OCI-LY1 (cell line): Measurements from ENCODE around the gene TARS1.

Experiments used
- H2AFZ ChIP-seq: fragments of 200-600 bp; sonication (generic), shearing (Covaris generic); 2 replicates; pipeline ENCODE4 v1.6.0; 2014; ENCODE audit warnings: antibody characterized with exemption, mild to moderate bottlenecking, low read length
- H3F3A ChIP-seq: fragments of 200-600 bp; sonication (generic), shearing (Covaris generic); 2 replicates; pipeline ENCODE4 v1.6.0; 2014; ENCODE audit warnings: mild to moderate bottlenecking, antibody characterized with exemption, low read length, moderate library complexity; ENCODE audit not compliant: insufficient read depth
- H3K27ac ChIP-seq: fragments of 200-600 bp; sonication (generic); 2 replicates; pipeline ENCODE4 v1.5.1; 2014; ENCODE audit warnings: low read length, mixed run types, mild to moderate bottlenecking, low read depth; ENCODE audit not compliant: poor library complexity, severe bottlenecking
- H3K27me3 ChIP-seq: fragments of 200-600 bp; sonication (generic); 2 replicates; pipeline ENCODE4 v1.6.0; 2014; ENCODE audit warnings: antibody characterized with exemption, mild to moderate bottlenecking, low read length, moderate library complexity; ENCODE audit not compliant: insufficient read depth
- H3K36me3 ChIP-seq: fragments of 200-600 bp; sonication (generic); 2 replicates; pipeline ENCODE4 v1.6.1; 2014; ENCODE audit warnings: mild to moderate bottlenecking, antibody characterized with exemption, low read length, moderate library complexity, mixed read lengths; ENCODE audit not compliant: insufficient read depth
- H3K4me1 ChIP-seq: fragments of 200-600 bp; sonication (generic); 2 replicates; pipeline ENCODE4 v1.5.1; 2014; ENCODE audit warnings: mild to moderate bottlenecking, low read length, moderate library complexity; ENCODE audit not compliant: insufficient read depth, severe bottlenecking
- H3K4me2 ChIP-seq: fragments of 200-600 bp; sonication (generic), shearing (Covaris generic); 2 replicates; pipeline ENCODE4 v1.6.1; 2014; ENCODE audit warnings: low read length
- H3K4me3 ChIP-seq: fragments of 200-600 bp; sonication (generic); 2 replicates; pipeline ENCODE4 v1.5.1; 2014; ENCODE audit warnings: low read length, low read depth, mild to moderate bottlenecking, mixed read lengths; ENCODE audit not compliant: poor library complexity, severe bottlenecking
- H3K79me2 ChIP-seq: fragments of 200-600 bp; shearing (Covaris generic); 2 replicates; pipeline ENCODE4 v1.6.1; 2016; ENCODE audit warnings: mixed run types, low read length, mixed read lengths; ENCODE audit not compliant: insufficient read depth
- H3K9ac ChIP-seq: fragments of 200-600 bp; sonication (generic), shearing (Covaris generic); 2 replicates; pipeline ENCODE4 v1.6.1; 2014; ENCODE audit warnings: mild to moderate bottlenecking, low read length, mixed read lengths
- H3K9me2 ChIP-seq: fragments of 200-600 bp; sonication (generic), shearing (Covaris generic); 2 replicates; pipeline ENCODE4 v1.6.1; 2014; ENCODE audit warnings: low read depth, mild to moderate bottlenecking, low read length, mixed read lengths
- H3K9me3 ChIP-seq: fragments of 200-600 bp; shearing (Covaris generic); 2 replicates; pipeline ENCODE4 v1.6.1; 2014; ENCODE audit warnings: low read length, mixed read lengths
- H4K20me1 ChIP-seq: fragments of 200-600 bp; sonication (generic), shearing (Covaris generic); 2 replicates; pipeline ENCODE4 v1.6.0; 2016; ENCODE audit warnings: mild to moderate bottlenecking, low read length; ENCODE audit not compliant: insufficient read depth
- CTCF ChIP-seq: fragments of 200-600 bp; sonication (generic), shearing (Covaris generic); IDR thresholded peaks from 2 replicates; pipeline ENCODE4 v1.5.1; 2017; ENCODE audit warnings: mild to moderate bottlenecking, antibody characterized with exemption, low read length, moderate library complexity, mixed read lengths
- EZH2 ChIP-seq: fragments of 200-600 bp; sonication (generic), shearing (Covaris generic); IDR thresholded peaks from 2 replicates; pipeline ENCODE4 v1.8.0; 2017; ENCODE audit warnings: borderline replicate concordance, mixed run types, mild to moderate bottlenecking, antibody characterized with exemption, low read length, moderate library complexity, mixed read lengths

Gene TARS1

DNA sequence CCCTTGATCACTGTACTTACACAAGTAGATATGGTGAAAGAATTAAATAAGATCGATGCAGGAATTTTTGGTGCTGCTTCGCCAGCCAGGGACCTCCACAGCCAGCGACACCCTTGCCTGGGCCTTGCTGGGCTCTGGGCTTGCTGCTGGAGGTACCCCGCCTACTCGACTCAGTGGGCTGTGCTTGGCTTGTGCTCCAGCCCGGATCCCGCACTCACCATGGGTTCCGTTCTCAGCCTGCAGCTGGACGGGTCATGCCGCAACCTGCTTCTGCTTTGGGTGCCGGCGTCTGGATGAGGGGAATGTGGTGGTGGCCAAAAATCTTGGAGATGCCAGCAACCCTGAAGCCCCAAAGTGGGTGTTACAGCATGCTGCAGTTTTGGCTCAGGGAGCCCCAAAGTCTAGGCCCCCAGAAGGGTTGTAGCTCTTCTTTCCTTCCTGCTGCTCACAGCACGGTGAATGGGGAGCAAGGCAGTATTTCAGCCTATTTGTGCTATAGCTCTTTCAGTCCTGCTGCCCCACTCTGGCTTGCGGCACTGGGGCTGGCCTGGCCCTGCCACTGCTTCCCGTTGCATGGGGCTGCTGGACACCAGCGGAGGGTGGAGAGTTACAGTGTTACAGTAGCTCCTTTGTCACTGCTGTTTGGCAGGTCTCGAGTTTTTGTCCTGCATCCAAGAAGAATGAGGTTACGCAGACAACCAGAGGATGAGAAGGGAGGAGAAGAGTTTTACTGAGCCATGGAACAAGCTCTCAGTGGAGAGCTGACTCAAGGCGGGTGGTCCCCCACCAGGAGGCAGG, 48.0 kb downstream of the TARS1 start:
- no peaks in the 10 kb centered on the region for H3K4me1 ChIP-seq
- no peaks in the 10 kb centered on the region for H3F3A ChIP-seq
- no peaks in the 10 kb centered on the region for H3K9me3 ChIP-seq
- H3K4me2 ChIP-seq = no peak overlapping the region
- H3K79me2 ChIP-seq = no peaks in the 10 kb centered on the region
- no peak overlapping the region for H2AFZ ChIP-seq
- TF ChIP-seq EZH2 (no peak), CTCF (no peak)
- H3K36me3 ChIP-seq = no peaks in the 10 kb centered on the region
- no peak overlapping the region for H3K4me3 ChIP-seq
- H3K9me2 ChIP-seq = no peaks in the 10 kb centered on the region
- no peaks in the 10 kb centered on the region for H4K20me1 ChIP-seq
- no peak overlapping the region for H3K9ac ChIP-seq
- H3K27me3 ChIP-seq = no peaks in the 10 kb centered on the region
- H3K27ac ChIP-seq = no peak overlapping the region

DNA sequence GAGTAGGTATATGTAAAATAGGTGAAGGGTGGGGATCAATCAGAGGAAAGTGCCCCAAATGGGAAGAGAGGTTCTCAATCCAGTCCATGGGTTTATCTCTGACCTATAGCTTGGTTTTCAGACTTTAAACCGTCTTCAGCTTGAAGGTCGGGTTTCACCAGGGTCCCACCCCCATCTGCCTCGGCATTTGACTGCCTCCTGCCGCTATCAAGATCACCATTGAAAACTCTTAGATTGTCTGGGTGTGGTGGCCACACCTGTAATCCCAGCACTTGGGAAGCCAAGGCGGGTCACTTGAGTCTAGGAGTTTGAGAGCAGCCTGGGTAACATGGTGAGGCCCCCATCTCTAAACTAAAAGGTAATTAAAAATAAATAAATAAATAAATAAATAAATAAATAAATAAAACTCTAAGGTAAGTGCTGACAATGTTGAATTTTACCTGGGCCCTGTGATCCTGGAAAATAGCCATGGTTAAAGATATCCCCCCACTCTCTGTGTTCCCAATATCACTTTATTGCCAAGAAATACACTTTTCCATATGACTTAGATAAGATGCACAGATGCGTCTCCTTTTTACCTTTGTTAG, 48.8 kb downstream of the TARS1 start:
- no peaks in the 10 kb centered on the region for H3K27me3 ChIP-seq
- H4K20me1 ChIP-seq = no peaks in the 10 kb centered on the region
- no peak for TF ChIP-seq EZH2
- TF ChIP-seq CTCF = no peak
- no peaks in the 10 kb centered on the region for H3K79me2 ChIP-seq
- no peaks in the 10 kb centered on the region for H3K36me3 ChIP-seq
- H3K4me3 ChIP-seq = no peak overlapping the region
- H2AFZ ChIP-seq = no peak overlapping the region
- no peaks in the 10 kb centered on the region for H3K9me2 ChIP-seq
- no peaks in the 10 kb centered on the region for H3F3A ChIP-seq
- H3K4me1 ChIP-seq = no peaks in the 10 kb centered on the region
- H3K27ac ChIP-seq = no peak overlapping the region
- no peak overlapping the region for H3K4me2 ChIP-seq
- H3K9me3 ChIP-seq = no peaks in the 10 kb centered on the region
- H3K9ac ChIP-seq = no peak overlapping the region

- Histone ChIP-seq H2AFZ (no peak overlapping the region), H4K20me1 (no peaks in the 10 kb centered on the region), H3K4me3 (no peak overlapping the region), H3K27ac (no peak overlapping the region), H3K4me1 (no peaks in the 10 kb centered on the region), H3K4me2 (no peak overlapping the region), H3K36me3 (no peaks in the 10 kb centered on the region), H3F3A (no peaks in the 10 kb centered on the region), H3K9me3 (no peaks in the 10 kb centered on the region), H3K79me2 (no peaks in the 10 kb centered on the region), H3K9ac (no peak overlapping the region), H3K9me2 (no peaks in the 10 kb centered on the region), H3K27me3 (no peaks in the 10 kb centered on the region)
- TF ChIP-seq EZH2 (no peak), CTCF (no peak)
Measured at GRCh38 chr5:33490071-33490665, 49.4 kb downstream of the TARS1 start.
